ENCODE measurements around the gene AKAP1.

DNA sequence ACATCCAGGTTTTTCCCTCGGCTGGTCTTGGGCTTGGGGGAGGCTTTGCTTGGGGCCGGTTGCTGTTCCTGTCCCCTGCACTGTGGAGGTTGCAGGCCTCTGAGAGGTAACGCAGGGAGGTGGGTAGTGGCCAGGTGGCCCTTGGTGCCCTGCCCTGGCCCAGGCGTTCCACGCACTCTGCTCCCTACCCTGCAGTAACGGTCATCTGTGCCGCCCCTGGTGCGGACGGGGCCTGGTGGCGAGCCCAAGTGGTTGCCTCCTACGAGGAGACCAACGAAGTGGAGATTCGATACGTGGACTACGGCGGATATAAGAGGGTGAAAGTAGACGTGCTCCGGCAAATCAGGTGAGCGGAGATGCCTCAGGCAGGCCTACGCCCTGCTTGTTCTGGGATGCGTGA, 30.9 kb downstream of the AKAP1 start:
- TF ChIP-seq EP300 (IDR thresholded peaks at IDR 0.05) (no peak), NR3C1 (IDR thresholded peaks at IDR 0.05) (no peak)
- TF ChIP-seq, protein P1, sequence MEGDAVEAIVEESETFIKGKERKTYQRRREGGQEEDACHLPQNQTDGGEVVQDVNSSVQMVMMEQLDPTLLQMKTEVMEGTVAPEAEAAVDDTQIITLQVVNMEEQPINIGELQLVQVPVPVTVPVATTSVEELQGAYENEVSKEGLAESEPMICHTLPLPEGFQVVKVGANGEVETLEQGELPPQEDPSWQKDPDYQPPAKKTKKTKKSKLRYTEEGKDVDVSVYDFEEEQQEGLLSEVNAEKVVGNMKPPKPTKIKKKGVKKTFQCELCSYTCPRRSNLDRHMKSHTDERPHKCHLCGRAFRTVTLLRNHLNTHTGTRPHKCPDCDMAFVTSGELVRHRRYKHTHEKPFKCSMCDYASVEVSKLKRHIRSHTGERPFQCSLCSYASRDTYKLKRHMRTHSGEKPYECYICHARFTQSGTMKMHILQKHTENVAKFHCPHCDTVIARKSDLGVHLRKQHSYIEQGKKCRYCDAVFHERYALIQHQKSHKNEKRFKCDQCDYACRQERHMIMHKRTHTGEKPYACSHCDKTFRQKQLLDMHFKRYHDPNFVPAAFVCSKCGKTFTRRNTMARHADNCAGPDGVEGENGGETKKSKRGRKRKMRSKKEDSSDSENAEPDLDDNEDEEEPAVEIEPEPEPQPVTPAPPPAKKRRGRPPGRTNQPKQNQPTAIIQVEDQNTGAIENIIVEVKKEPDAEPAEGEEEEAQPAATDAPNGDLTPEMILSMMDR (IDR thresholded peaks at IDR 0.05): no peak
- TF ChIP-seq, protein P2, sequence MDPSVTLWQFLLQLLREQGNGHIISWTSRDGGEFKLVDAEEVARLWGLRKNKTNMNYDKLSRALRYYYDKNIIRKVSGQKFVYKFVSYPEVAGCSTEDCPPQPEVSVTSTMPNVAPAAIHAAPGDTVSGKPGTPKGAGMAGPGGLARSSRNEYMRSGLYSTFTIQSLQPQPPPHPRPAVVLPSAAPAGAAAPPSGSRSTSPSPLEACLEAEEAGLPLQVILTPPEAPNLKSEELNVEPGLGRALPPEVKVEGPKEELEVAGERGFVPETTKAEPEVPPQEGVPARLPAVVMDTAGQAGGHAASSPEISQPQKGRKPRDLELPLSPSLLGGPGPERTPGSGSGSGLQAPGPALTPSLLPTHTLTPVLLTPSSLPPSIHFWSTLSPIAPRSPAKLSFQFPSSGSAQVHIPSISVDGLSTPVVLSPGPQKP (IDR thresholded peaks at IDR 0.05; ENCODE audit: low read depth, low read length): no peak
